Heart left ventricle (tissue), 13 donors: Measurements from ENCODE around the gene THOC1.

Experiments used
- POLR2A ChIP-seq, 2 donors: fragments of 450-650 bp; IDR thresholded peaks; one replicate each; pipeline ENCODE4 v1.6.1; 2017; ENCODE audit warnings: antibody characterized with exemption in 2 of 2, mild to moderate bottlenecking in 2 of 2, moderate library complexity in 2 of 2
- TF ChIP-seq, protein P1 (sequence below), 12 donors: fragments of 200-600 bp; sonication (generic) in 4 of 12; IDR thresholded peaks; one replicate each; pipeline versions ENCODE4 v1.5.0 to v1.8.0; 2018 to 2022; ENCODE audit warnings: antibody characterized with exemption in 12 of 12, mild to moderate bottlenecking in 5 of 12
- donor health status: ischemic (EF 13 %, LVEDD 7.1; RV severe dilation, severe dysfunction).
- donor health status: DM: no; HTN: yes; CAD: no.
- donor health status: DM: no; HTN: no; CAD: no.
- donor health status: ischemic (EF 25% LVEDD 6.9; RV normal size, moderate dysfunction).
- donor health status: ischemic (EF 25% LVEDD 5.7; RV mildly dilated, moderate dysfunction).
- donor health status: ischemic (EF 35%, LVEDD 5.7; RV mildly dilated, moderate dysfunction).
- donor health status: nonischemic (EF 11% LVEDD 7.7; RV severe dilation, severe dysfunction).
- donor health status: DM: yes; HTN: yes; CAD: no.
- donor health status: PGD.
- donor health status: ischemic (EF 29% LVEDD 5.4; RV normal size, mild dysfunction).
- donor health status: nonischemic (EF 23%, LVEDD 6.1; RV moderate dilation, normal function).

DNA sequence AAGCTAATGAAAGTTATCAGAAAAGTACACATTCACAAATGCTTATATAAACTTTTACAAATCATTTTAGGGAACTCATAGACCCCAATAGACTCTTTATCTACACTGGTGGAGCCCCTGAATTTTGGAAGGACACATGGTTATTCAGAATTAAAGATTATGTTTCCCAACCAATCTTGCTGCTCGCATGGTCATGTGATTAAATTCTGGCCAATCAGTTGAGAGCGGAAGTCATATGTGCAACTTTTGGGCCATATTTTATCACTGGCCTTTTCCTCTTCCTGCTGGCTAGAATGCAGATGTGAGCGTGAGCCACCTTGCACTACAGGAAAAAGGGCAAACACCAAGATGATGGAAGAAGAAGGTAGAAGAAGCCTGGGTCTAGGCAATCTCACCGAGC lies 19.8 kb downstream of the THOC1 start:
- TF ChIP-seq, protein P1, sequence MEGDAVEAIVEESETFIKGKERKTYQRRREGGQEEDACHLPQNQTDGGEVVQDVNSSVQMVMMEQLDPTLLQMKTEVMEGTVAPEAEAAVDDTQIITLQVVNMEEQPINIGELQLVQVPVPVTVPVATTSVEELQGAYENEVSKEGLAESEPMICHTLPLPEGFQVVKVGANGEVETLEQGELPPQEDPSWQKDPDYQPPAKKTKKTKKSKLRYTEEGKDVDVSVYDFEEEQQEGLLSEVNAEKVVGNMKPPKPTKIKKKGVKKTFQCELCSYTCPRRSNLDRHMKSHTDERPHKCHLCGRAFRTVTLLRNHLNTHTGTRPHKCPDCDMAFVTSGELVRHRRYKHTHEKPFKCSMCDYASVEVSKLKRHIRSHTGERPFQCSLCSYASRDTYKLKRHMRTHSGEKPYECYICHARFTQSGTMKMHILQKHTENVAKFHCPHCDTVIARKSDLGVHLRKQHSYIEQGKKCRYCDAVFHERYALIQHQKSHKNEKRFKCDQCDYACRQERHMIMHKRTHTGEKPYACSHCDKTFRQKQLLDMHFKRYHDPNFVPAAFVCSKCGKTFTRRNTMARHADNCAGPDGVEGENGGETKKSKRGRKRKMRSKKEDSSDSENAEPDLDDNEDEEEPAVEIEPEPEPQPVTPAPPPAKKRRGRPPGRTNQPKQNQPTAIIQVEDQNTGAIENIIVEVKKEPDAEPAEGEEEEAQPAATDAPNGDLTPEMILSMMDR (IDR thresholded peaks at IDR 0.05), result no peak
- TF ChIP-seq POLR2A (IDR thresholded peaks at IDR 0.05), result no peak
